GM19452 (cell line): ENCODE measurements around the gene EXOC4.
"Not testable (repeated sequence)": the region's sequence is repeated elsewhere in the genome, so short reads cannot be mapped to it uniquely, and the experiment has no call there.

Experiments used
- ATAC-seq: cut with Tn5 transposase; IDR thresholded peaks from one replicate; pipeline ENCODE4 v1.9.1; 2021; ENCODE audit not compliant: unreplicated experiment

Gene EXOC4

DNA sequence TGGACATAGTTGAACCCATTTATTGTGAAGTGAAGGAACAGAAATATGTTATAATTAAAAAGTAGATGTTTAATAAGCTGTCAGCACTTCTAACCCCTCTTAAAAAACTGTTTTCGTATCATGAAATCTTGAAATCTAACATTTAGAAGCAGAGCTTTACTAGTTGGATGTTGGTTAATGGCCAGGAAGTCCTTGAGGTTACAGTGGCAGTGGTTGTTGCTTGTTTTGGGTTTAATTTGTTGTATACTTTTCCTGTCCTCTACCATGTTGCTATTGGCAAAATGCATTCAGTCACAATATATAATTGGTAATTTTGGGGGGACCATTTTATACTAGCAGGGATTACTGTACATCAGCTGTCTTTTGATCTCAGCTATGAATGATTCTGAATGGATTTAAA is 60.7 kb downstream of the EXOC4 start:
- ATAC-seq, result no peak

DNA sequence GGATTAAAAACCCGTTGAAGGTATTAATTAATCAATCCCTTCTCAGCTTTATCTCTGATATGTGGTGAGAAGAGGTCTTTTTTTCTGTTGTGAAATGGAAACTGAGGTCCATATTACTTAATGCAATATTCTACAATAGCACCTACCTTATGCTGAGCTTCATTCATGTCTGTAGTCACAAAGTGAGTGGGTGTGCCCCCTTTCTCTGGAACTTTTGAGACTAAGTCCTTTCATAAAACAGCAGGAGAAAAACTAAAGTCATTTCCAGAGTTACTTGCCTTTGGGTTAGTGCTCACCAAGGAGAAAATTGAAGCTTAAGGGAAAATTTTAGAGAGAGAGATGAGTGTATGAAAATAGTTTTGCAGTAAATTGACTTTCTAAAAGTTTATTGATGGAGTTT is 61.2 kb downstream of the EXOC4 start:
- no peak for ATAC-seq

DNA sequence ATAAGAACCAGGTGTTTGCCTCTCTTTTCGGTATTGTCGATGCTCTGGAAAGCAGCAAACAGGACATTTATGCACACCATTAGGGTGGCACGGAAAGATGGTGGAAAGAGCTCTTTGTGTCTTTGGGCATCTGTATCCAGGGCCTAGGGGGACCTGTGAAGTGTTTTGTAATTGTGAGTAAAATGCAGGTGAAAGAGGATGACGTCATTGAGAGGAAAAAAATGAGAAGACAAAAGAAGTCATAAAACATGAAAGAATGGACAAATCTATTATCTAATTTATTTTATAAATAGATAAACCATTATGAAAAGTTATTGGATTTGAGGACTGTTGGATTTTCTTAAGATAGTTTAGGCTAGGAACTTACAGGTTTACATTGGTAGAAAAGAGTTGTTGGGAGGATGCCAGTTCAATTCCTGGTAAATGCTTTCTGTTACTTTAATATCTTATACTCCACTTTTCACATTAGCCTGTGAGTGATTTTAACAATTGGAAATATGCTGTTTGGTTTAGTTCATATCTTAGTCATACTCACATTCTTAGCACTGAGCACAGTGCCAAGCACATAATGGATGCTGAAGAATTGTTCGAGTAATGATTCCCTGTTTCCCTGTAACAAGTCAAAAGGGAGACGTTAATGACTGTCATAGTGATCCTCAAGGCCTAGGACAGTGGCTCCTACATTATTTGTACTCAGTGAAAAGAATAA is 62.6 kb downstream of the EXOC4 start:
- no peak for ATAC-seq

DNA sequence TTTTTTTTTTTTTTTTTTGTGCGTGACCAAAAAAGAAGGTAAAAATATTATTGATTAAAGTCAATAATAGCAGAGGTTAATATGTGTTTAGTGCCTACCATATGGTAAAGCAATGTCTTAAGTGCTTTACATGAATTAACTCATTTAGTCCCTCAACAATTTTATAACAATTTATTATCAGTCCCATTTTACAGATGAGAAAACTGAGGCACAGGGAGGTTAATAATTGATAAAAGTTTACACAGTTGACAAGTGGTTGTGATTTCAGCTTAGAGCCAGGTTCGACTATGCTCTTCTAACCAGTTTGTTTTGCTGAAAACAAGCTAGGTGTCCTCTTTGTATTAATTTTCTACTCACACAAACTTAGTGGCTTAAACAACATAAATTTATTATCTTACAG is 67.0 kb downstream of the EXOC4 start:
- no peak for ATAC-seq

DNA sequence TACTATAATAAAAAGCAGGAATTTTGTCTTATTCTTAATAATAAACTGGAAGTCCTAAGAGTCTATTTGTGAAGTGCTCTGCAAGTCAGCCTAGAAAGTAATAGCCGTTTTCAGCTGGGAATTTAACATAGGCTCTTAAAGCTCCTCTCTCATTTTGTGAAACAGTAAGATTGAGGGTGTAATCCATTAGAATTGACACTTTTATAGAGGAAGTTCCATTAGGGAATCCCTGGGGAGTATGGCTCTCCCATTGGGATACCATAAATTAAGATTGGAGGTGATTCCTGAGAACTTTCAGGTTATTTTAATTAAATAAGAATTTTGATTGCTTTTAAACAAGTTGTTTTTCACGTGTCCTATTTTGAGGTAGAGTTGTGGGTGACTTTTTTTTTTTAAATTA is 68.0 kb downstream of the EXOC4 start:
- no peak for ATAC-seq

DNA sequence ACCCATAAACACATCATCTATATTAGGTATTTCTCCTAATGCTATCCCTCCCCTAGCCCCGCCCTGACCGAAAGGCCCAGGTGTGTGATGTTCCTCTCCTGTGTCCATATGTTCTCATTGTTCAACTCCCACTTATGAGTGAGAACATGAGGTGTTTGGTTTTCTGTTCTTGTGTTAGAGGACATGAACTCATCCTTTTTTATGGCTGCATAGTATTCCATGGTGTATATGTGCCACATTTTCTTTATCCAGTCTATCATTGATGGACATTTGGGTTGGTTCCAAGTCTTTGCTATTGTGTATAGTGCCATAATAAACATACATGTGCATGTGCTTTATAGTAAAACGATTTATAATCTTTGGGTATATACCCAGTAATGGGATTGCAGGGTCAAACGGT is 68.5 kb downstream of the EXOC4 start:
- ATAC-seq, result not testable (repeated sequence)

DNA sequence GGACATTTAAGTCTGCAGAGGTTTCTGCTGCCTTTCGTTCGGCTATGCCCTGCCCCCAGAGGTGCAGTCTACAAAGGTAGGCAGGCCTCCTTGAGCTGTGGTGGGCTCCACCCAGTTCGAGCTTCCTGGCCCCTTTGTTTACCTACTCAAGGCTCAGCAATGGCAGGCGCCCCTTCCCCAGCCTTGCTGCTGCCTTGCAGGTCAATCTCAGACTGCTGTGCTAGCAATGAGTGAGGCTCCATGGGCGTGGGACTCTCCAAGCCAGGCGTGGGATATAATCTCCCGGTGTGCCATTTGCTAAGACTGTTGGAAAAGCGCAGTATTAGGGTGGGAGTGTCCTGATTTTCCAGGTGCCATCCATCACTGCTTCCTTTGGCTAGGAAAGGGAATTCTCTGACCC is 73.9 kb downstream of the EXOC4 start:
- not testable (repeated sequence) for ATAC-seq

DNA sequence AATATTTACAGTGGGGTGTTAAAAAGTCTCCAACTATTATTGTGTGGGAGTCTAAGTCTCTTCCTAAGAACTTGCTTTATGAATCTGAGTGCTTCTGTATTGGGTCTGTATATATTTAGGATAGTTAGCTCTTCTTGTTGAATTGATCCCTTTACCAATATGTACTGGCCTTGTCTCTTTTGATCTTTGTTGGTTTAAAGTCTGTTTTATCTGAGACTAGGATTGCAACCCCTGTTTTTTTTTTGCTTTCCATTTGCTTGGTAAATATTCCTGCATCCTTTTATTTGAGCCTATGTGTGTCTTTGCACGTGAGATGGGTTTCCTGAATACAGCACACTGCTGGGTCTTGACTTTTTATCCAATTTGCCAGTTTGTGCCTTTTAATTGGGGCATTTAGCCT is 75.1 kb downstream of the EXOC4 start:
- not testable (repeated sequence) for ATAC-seq

DNA sequence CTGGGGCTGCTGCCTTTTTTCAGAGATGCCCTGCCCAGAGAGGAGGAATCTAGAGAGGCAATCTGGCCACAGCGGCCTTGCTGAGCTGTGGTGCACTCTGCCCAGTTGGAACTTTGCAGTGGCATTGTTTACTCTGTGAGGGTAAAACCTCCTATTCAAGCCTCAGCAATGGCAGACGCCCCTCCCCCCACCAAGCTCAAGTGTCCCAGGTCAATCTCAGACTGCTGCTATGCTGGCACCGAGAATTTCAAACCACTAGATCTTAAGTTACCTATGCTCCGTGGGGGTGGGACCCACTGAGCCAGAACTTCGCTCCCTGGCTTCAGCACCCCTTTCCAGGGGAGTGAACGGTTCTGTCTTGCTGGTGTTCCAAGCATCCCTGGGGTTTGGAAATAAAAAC is 77.2 kb downstream of the EXOC4 start:
- ATAC-seq, result no peak

DNA sequence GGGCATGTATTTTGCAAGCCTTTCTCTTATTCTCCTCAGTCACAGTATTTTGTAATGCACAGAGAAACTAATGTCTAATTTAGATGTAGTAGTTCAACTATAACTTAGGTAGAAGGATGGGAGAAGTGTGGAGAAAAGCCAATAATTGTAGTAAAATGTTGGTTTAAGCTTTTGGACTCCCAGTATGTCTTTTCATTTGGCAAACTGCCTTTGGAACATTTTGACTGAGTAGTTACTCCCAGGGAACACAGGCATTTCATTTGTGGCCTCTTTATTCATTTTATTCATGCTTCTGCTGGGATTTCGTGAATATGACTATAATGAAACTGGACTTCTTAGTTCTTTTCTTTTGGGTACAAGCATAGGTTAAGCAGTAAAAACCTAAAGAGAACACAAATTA is 79.0 kb downstream of the EXOC4 start:
- no peak for ATAC-seq

DNA sequence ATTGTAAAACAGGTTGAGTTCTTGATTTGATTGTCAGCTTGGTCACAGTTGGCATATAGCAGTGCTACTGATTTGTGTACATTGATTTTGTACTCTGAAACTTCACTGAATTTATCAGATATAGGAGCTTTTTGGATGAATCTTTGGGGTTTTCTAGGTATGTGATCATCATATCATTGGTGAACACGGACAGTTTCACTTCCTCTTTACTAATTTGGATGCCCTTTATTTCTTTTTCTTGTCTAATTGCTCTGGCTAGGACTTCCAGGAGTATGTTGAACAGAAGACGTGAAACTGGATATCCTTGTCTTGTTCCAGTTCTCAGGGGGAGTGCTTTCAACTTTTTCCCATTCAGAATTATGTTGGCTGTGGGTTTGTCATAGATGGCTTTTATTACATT is 86.9 kb downstream of the EXOC4 start:
- ATAC-seq, result no peak

DNA sequence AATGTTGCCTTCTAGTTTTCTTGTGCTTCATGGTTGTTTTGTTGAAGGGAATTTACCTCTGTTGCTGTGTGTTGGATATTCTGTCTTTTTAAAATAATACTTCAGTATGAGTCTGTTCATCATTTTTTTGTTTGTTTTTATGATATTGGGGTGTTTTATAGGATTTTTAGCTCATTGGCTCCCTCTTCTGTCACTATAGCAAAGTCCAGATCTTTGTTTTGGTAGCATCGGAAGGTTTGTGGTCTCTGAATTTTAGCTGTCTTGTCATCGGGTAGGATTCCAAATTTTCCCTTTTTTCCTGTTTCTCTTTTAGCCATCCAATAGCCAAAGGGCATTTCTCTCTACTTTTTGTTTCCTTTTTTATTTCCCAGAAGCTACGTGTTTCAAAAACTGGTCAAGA is 91.4 kb downstream of the EXOC4 start:
- no peak for ATAC-seq

DNA sequence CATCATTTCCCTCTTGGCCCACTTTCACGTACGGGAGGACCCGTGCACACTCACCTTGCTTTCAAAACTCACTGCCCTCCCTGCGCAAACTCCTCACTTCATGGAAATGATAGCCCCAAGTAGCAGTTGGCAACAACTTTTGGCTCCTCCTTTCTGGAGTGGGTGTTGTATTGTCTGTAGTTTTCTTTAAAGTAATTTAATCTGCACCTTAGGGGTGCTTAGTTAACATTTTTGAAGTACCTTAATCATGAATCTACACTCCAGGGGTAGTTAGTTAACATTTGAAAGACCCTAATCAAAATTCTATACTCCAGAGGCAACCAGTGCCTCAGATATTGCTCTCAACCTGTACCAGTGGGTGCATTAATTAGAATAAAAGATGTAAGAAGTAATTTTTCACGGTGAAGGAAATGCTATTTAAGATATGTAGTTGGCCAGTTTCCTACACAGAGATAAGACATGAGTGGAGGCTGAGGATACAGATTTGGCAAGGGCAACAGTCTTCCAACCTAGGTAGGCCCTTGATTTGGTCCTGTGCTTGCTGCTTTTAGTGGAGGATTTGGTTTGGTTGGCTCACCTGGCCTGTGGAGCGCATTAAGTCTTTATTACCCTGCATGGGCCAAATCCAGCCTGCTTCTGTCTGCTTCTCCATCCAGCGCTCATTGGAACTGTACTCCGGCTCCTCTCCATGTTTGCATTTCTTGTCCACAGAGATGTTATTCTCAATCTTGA is 93.0 kb downstream of the EXOC4 start:
- ATAC-seq, result no peak

DNA sequence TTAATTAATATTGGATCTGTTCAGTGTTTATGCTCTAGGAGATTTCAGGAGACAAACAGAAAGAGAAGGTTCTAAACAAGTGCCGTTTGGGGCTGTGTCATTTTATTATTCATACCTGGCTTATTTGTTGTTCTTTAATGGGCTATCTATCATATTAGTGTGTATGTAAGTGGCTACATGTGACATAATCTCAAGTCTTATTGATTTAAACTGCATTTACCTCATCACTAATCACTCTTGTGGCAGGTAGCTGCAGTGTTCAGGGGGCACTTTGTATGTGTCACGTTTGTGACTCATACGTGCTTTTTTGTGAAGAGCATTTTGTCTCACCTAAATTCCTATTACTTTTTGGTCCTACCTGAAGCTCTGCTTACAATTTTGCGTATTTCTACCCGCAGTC is 95.4 kb downstream of the EXOC4 start:
- ATAC-seq, result no peak

DNA sequence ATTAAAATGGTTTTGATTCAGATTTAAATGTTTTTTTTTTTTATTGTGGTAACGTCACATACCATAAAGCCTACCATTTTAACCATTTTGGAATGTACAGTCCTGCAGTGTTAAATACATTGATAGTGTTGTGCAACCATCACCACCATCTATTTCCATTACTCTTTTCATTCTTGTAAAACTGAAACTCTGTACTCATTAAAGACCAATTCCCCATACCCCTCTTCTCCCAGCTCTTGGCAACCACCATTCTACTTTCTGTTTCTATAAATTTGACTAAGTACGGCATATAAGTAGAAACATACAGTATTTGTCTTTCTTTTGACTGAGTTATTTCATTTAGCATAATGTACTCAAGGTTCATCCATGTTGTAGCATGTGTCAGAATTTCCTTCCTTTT is 96.2 kb downstream of the EXOC4 start:
- no peak for ATAC-seq

DNA sequence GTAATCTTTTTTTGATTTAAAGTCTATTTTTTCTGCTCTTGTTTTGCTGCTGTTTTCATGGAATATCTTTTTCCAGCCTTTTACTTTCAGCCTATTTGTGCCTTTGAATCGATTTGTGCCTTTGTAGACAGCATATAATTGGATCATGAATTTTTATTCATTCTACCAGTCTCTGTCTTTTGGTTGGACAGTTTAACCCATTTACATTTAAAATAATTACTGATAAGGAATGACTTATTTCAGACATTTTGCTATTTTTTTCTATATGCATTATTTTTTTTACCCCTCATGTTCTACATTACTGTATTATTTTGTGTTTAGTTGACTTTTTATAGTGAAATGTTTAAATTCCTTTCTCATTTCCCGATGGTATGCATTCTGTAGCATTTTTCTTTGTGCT is 99.6 kb downstream of the EXOC4 start:
- no peak for ATAC-seq

DNA sequence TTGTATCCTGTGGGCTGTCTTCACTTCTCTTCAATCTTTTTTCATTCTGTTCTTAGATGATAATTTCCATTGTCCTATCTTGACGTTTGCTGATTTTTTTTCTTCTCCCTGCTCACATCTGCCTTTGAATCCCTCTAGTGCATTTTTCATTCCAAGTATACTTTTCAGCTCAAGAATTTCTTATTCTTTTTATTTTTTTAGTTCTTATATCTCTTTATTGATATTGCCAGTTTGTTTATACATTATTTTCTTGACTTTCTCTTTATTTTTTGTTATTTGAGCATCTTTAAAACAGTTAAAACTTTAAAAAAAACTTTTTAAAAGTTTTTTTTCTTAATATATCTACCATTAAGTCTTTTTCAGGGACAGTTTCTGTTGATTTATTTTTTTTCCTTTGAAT is 100.9 kb downstream of the EXOC4 start:
- ATAC-seq, result no peak

DNA sequence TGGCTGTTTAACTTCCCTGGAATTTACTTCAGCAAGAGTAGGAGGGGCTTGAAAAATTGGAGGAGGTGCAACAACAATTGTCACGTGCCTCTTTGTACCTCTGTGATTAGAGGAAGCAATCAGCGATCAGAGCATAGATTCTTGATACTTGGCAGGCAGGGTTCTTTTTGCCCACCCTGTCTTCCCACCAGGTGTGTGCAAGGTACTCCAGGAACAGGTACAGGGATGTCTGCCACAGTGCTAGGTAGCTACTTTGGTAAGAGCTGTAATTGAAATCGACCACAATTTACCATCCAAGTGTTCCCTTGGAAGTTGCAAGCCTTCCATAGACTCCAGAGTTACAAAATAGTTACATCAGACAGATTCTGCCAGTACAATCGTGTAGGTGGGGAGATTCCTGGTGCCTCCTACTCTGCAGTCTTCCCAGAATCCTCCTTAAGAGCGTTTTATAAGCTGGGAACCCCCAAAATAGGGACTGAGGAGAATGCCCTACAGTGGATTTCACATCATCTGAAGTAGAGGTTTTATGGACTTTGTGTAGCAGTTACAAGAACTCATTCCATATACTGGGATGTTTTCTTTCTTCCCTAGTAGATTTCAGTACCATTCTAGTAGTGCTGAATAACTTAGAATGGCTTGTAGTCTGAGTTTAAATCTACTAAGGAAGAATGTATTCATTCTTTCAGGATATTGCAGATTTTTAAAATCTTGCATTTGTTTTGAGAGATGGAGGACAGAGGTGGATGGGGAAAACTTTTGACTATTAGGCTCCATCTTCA is 101.9 kb downstream of the EXOC4 start:
- no peak for ATAC-seq

DNA sequence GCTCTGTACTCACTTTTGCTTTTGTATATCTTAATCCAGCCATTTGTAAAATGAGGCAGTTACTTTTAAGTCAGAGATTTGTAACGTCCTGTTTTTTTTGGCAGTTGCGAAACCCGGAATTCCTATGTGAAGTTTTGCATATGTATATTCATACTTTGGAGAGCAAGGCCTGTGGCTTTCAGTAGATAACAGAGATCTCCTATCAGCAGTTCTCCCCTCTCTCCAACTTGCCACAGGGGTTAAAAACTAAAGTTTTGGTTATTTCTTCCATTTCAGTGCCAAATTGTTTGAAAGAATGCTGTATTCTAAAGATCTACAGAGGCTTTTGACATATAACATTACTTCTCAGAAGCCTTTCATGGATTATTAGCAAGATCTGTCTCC is 102.4 kb downstream of the EXOC4 start:
- ATAC-seq, result no peak

DNA sequence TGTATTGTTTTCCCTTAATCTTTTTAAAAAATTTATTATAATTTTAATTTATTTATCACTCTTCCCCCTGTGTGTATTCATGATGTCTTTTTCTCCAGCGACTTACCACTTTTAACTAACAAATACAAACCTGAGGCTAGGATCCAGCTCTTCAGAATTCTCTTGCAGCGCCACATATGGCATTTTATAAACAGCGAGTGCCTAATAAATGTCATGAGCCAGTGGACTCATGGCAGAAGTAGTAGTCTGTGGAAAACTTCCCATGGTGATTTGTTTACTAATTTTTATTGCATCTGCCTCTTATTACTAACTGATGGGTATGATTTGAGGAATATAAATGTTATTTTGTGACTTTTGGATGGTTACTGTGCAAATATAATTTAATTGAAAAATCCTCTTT is 102.9 kb downstream of the EXOC4 start:
- no peak for ATAC-seq

DNA sequence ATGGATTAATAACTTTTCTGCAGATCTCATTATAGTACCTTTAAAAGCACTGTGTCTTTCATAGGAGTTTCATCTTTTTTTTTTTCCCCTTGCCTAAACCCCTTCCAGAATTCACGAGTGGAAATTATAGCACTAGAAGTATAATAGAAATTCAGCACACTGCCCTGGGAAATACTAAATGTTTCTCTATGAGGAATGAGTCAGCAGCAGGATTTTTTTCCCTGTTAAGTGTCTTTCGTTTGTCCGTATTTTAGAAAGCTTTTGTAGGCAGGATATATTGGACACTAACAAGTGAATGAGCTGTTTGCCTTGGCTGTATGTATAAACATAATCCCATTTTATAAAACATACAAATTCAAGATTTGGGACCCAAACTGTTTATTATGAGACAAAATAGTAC is 105.8 kb downstream of the EXOC4 start:
- no peak for ATAC-seq

DNA sequence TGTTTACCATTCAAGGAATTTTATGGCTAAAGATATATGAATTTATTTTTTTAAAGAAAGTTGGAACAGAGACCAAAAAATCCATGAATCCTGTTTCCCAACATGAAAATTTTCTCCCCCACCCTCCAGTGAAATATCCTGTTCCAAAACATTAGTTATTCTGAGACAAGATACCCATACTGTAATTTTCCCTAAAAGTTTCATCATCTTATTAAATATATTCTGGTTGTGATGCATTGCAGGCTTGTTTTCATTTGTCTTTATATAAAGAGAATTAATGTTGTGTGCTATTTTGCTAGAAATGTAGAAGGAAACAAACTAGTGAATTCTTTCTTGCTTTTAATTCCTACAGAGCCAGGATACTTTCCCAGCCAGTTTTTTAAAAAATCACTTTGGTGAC is 106.6 kb downstream of the EXOC4 start:
- no peak for ATAC-seq
